Measurements from ENCODE around the gene PRKAR2B.
"Not testable (repeated sequence)": the region's sequence is repeated elsewhere in the genome, so short reads cannot be mapped to it uniquely, and the experiment has no call there.

Gene PRKAR2B

GRCh38 chr7:107027208-107027607, 17.3 kb upstream of the PRKAR2B start:
- DNase-seq (ENCODE audit: low read depth) = no peak

- no peak for DNase-seq (ENCODE audit: low read depth)
Measured at GRCh38 chr7:107029061-107029763, 15.3 kb upstream of the PRKAR2B start.

- DNase-seq (ENCODE audit: low read depth) = no peak
Measured at GRCh38 chr7:107029764-107030286, 14.7 kb upstream of the PRKAR2B start.

GRCh38 chr7:107032050-107032449, 12.5 kb upstream of the PRKAR2B start:
- no peak for DNase-seq (ENCODE audit: low read depth)

- no peak for DNase-seq (ENCODE audit: low read depth)
Measured at GRCh38 chr7:107032720-107033438, 11.6 kb upstream of the PRKAR2B start.

- DNase-seq (ENCODE audit: low read depth) = no peak
Measured at GRCh38 chr7:107034553-107034952, 10.0 kb upstream of the PRKAR2B start.

GRCh38 chr7:107035446-107035845, 9.1 kb upstream of the PRKAR2B start:
- DNase-seq (ENCODE audit: low read depth) = no peak

- no peak for DNase-seq (ENCODE audit: low read depth)
Measured at GRCh38 chr7:107036535-107036934, 8.0 kb upstream of the PRKAR2B start.

GRCh38 chr7:107037717-107038603, 6.5 kb upstream of the PRKAR2B start:
- no peak for DNase-seq (ENCODE audit: low read depth)

DNA sequence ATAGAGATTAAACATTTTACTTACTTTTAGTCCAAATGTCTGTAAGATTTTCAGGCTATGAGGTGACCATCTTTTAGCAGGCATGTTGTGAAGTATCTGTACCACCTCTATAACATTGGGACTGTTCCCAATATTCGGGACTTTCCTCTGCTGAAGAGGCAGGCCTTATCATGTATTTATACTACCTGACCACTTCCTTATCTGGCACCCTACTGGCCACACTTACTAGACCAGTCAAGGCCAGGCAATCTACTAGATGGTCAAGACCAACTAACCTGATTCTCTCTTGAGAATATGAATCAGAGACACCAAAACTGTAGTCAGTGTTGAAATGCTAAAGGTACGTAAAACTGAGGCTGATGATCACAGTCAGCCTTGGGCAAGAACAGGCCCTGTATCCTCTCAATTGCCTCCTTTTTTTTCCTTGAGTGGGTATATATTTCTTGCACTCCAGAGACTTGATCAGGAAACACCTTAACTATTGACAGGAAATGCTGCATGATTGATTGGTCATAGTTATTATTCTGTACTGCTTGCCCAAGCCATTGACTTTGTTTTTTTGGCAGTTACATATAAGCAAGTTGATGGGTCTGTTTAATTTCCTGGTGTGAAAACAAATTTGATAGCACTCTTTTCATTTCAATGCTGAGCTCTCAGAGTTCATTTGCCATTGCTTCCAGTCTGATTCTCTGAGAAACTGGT, 5.2 kb upstream of the PRKAR2B start:
- DNase-seq (ENCODE audit: low read depth) = no peak

DNA sequence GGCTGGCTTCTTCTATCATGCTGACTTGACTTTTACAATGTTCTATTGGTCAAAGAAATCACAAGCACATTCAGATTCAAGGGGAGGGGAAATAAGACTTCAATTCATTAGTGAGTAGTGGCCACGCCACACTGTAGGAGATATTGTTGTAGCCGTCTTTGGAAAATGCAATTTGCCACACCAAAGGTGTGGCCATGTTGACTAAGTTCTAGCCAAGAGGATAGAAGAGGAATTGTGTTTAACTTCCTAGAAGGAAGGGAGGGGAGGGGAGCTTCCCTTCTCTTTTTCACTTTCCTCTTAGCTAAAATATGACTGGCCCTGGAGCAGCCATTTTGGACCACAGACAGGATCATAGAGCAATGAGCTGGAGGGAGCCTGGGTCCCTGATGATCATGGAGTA, 3.4 kb upstream of the PRKAR2B start:
- no peak for DNase-seq (ENCODE audit: low read depth)

- DNase-seq (ENCODE audit: low read depth) = not testable (repeated sequence)
Measured at GRCh38 chr7:107041764-107042163, 2.7 kb upstream of the PRKAR2B start.

GRCh38 chr7:107042326-107042910, 2.1 kb upstream of the PRKAR2B start:
- not testable (repeated sequence) for DNase-seq (ENCODE audit: low read depth)

- DNase-seq (ENCODE audit: low read depth) = no peak
Measured at GRCh38 chr7:107043491-107043890, 1.0 kb upstream of the PRKAR2B start.

DNA sequence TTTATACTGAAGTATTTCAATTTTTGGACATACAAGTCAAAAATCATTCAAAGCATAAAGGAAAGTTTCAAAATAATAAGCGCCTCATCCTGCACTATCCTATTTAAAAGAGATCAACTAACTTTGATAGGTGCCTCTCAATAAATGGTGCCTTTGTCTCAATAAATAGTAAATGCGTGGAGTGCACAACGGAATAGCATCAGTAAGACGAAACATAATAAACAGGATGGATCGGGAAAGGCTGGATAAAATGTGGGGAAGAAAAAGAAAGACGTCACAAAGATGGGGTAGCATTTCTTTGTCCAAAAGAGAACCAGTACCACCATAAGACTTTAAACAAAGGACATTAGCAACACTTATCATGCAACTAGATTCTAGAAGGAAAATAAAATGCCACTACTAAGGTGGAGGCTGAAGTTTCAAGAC, 571 bp upstream of the PRKAR2B start:
- DNase-seq (ENCODE audit: low read depth) = no peak

DNA sequence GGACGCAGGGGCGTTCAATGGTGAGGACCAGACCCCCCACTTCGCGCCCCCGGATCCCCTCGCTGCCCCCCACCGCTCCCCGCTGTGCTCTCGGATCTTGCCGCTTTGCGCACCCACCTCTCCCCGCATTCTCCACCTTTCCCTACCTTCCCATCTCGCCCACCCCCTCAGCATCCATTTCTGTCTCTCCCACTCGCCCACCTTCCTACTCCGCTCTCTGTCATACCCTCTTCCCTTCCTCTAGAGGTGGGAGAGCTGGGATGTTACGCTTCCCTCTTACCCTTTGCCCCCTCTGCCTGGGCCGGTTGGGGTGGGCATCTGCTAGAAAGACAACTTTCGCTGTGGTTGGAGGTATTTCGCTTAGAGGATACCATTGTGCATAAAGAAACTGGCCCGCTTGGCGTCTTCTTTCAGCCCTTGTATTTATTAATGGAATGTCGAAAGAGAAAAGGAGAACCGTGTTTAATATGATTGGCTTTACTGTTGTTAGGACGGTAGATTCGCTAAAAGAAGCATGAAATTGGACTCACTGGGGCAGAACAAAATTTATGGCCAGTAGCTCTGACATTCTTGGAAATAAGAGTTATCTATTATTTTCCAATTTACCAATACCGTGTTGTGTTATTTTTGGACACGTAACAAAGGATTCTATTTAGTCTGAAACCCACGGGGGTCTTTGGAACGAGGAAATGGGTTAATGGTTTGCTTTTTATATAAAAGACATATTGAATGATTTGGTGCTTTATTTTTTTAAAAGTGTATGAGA, 873 bp downstream of the PRKAR2B start:
- no peak for DNase-seq (ENCODE audit: low read depth)

- no peak for DNase-seq (ENCODE audit: low read depth)
Measured at GRCh38 chr7:107045980-107046379, 1.5 kb downstream of the PRKAR2B start.

DNA sequence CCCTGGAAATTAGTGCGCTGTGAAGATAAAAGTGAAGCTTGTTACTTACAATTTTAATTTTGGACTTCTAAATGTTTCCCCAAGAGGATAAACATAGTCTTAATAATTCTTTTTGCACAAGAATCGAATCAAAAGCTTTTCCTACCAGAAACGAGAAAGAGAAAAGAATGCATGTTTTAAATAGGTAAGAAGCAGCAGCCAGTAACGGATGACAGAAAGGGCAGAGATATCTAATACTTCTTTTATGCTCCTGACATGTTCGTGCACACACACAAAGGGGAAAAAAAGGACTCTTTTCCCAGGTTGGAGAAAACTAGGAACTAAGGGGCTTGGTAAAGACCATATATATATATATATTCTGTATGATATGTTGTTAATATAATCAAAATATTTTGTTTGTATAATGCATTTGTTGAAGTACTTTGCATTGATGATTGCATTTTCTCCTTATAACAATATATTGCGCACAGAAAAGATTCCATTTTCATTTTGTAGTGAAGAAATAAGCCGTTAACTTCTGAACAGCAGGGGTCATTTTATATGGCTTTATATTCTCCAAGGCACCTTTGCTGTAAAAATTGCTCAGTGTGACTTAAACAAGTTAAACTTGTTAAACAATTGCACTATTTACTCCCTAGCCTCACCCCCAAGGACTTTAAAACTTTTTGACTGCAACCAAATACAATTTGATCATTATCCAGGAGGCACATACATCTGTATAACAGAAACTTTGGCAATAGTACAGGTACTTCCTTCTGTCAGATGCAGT, 2.2 kb downstream of the PRKAR2B start:
- no peak for DNase-seq (ENCODE audit: low read depth)

GRCh38 chr7:107047902-107048782, 3.6 kb downstream of the PRKAR2B start:
- no peak for DNase-seq (ENCODE audit: low read depth)

Data from HS-5 (cell line).